Measurements from ENCODE around the gene PVRIG. TPM values are rescaled to one million over a fixed set of nuclear protein-coding genes. Genes with fewer than 3 reads are reported as not detected.
A peak's percentile ranks its signal among the peaks of the same experiment; 100 is the strongest.
"Not testable (repeated sequence)": the region's sequence is repeated elsewhere in the genome, so short reads cannot be mapped to it uniquely, and the experiment has no call there.

Gene PVRIG
- polyA plus RNA-seq, 1 donor: 1.5 TPM

DNA sequence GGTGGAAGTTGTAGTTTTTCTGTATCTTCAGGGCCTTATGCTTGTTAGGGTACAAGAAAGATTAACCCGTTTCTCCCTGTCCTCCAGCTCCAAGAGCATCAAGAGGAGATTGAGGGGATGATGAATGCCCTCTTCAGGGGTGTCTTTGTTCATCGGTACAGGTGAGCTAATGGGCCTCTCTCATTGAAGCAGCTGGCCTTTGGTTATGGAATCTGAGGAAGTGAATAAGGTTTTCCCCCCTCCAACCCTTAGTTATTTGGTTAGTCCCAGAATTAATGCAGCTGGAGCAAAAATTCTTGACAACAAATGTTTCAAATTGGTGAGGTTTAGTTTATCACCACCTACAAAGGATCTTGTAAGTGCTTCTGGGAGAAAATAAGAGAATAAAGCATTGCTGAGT is 24.5 kb upstream of the PVRIG start:
- no peak overlapping the region for H3K27ac ChIP-seq (ENCODE audit: low read length)
- WGBS (ENCODE audit: insufficient coverage, low lambda C conversion rate): no CpG with 5 or more reads among the region's 2 CpGs
- peaks cover 3% of the 10 kb centered on the region for H3K4me1 ChIP-seq (ENCODE audit: control insufficient read depth, insufficient read depth, low read length)
- no peak for DNase-seq
- H3K9me3 ChIP-seq (ENCODE audit: control insufficient read depth, low read depth, low read length): no peaks in the 10 kb centered on the region
- H3K36me3 ChIP-seq (ENCODE audit: control insufficient read depth, insufficient read depth, low read length): no peaks in the 10 kb centered on the region
- H3K4me3 ChIP-seq (ENCODE audit: low read length): no peak overlapping the region
- H3K27me3 ChIP-seq (ENCODE audit: control insufficient read depth, insufficient read depth, low read length): peaks cover 2% of the 10 kb centered on the region

DNA sequence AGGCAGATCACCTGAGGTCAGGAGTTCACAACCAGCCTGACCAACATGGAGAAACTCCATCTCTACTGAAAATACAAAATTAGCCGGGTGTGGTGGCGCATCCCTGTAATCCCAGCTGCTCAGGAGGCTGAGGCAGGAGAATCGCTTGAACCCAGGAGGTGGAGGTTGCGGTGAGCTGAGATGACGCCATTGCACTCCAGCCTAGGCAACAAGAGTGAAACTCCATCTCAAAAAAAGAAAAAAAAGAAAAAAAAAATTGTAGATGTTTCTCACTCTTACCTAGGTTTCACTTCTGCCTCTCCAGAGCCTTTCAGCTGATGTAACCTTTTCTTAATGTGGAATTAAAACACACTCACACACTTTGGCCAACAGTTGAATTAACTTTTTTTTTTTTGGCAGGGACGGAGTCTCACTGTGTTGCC is 23.8 kb upstream of the PVRIG start:
- not testable (repeated sequence) for H3K4me1 ChIP-seq (ENCODE audit: control insufficient read depth, insufficient read depth, low read length); H3K36me3 ChIP-seq (ENCODE audit: control insufficient read depth, insufficient read depth, low read length); DNase-seq; H3K4me3 ChIP-seq (ENCODE audit: low read length); H3K27ac ChIP-seq (ENCODE audit: low read length); H3K27me3 ChIP-seq (ENCODE audit: control insufficient read depth, insufficient read depth, low read length); H3K9me3 ChIP-seq (ENCODE audit: control insufficient read depth, low read depth, low read length)
- WGBS (ENCODE audit: insufficient coverage, low lambda C conversion rate): 100% methylated on average over 3 of the region's 6 CpGs

DNA sequence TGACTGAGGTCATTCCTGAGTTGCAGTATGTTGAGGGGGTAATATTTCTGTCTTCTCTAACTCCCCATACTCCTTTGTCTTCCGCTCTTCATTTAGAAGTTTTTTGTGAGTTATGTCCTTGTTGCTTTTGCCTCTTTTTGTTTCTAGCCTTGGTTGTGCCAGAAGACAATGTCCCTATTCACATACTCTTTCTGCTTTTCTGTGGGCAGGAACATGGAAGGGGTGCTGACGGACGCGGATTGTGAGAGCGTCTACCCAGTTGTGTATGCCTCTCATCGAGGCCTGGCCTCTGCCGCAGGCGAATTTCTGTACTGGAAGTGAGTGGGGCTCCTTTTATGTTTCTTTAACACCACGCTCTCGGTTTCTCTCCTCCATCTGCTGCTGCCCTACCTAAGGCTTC is 21.5 kb upstream of the PVRIG start:
- Histone ChIP-seq H3K9me3 (ENCODE audit: control insufficient read depth, low read depth, low read length) (no peaks in the 10 kb centered on the region), H3K36me3 (ENCODE audit: control insufficient read depth, insufficient read depth, low read length) (no peaks in the 10 kb centered on the region), H3K4me1 (ENCODE audit: control insufficient read depth, insufficient read depth, low read length) (peaks cover 12% of the 10 kb centered on the region), H3K27me3 (ENCODE audit: control insufficient read depth, insufficient read depth, low read length) (peaks cover 2% of the 10 kb centered on the region), H3K27ac (ENCODE audit: low read length) (no peak overlapping the region), H3K4me3 (ENCODE audit: low read length) (no peak overlapping the region)
- no peak for DNase-seq
- 97% methylated on average over 3 of the region's 10 CpGs for WGBS (ENCODE audit: insufficient coverage, low lambda C conversion rate)

DNA sequence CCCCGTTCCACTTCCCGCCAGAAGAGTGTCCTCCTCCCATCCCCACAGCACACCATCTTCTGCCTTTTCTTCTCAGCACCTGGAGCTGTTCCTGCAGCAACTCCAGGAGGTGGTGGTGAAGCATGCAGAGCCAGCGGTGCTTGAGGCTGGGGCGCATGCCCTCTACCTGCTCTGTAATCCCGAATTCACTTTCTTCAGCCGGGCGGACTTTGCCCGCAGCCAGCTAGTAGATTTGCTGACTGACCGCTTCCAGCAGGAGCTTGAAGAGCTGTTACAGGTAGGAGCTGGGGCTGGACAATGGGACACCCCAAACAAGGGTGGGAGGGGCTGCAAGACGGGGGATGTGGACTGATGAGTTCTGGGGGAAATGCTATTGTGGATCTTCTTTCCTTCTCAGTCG is 19.1 kb upstream of the PVRIG start:
- WGBS (ENCODE audit: insufficient coverage, low lambda C conversion rate): 60% methylated on average over 1 of the region's 11 CpGs

DNA sequence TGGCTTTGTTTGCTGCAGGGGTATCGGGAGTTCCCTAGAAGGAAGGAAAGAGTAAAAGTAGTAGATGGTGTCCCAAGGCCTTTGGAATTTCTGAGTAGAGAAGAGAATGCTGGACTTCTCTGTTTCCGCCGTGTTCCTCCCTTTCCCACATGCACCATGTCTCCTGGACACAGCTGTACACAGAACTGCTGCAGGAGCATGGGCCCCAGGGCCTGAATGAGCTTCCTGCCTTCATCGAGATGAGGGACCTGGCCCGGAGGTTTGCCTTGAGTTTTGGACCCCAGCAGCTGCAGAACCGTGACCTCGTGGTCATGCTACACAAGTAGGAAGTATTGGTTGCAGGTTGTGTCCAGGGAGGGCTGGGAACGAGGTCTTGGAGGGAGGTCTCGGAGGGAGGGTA is 15.3 kb upstream of the PVRIG start:
- DNase-seq: no peak

More for the DNA sequence above, 19.1 kb upstream of the PVRIG start:
- DNase-seq: peak; percentile 62 to 82
- no peak overlapping the region for H3K27ac ChIP-seq (ENCODE audit: low read length)
- no peaks in the 10 kb centered on the region for H3K9me3 ChIP-seq (ENCODE audit: control insufficient read depth, low read depth, low read length)
- H3K4me3 ChIP-seq (ENCODE audit: low read length): no peak overlapping the region
- H3K4me1 ChIP-seq (ENCODE audit: control insufficient read depth, insufficient read depth, low read length): peaks cover 12% of the 10 kb centered on the region
- H3K27me3 ChIP-seq (ENCODE audit: control insufficient read depth, insufficient read depth, low read length): peaks cover 2% of the 10 kb centered on the region
- H3K36me3 ChIP-seq (ENCODE audit: control insufficient read depth, insufficient read depth, low read length): no peaks in the 10 kb centered on the region

DNA sequence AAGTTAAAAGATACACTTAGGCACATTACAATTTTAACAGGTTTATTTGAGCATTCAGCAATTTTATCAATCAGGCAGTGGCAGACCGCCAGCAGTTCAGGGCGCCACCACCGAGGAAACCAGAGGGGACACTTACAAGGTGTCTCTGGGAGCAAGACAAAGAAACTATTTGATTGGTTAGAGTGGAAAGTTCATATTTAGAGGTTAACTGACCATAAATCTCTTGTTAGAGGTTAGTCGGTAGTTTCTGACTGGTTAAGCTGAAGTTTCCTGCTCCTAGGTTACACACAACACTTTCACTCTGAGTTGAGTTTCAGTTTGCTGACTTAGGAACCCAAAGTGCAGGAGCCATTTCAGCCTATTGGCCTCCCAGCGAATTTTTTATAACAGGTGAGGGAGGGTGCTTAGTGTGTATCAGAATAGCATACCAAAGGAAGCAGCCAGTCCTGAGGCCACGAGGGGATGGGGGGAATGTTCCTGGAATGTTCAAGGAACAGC is 10.8 kb upstream of the PVRIG start:
- H3K27ac ChIP-seq (ENCODE audit: low read length): no peak overlapping the region
- H3K4me1 ChIP-seq (ENCODE audit: control insufficient read depth, insufficient read depth, low read length): peaks cover 9% of the 10 kb centered on the region
- no peaks in the 10 kb centered on the region for H3K36me3 ChIP-seq (ENCODE audit: control insufficient read depth, insufficient read depth, low read length)
- peak; percentile 64 to 85 for DNase-seq
- WGBS (ENCODE audit: insufficient coverage, low lambda C conversion rate): no CpG with 5 or more reads among the region's 6 CpGs
- H3K27me3 ChIP-seq (ENCODE audit: control insufficient read depth, insufficient read depth, low read length): no peaks in the 10 kb centered on the region
- H3K9me3 ChIP-seq (ENCODE audit: control insufficient read depth, low read depth, low read length): no peaks in the 10 kb centered on the region
- H3K4me3 ChIP-seq (ENCODE audit: low read length): no peak overlapping the region

More for the DNA sequence above, 15.3 kb upstream of the PVRIG start:
- peaks cover 20% of the 10 kb centered on the region for H3K4me1 ChIP-seq (ENCODE audit: control insufficient read depth, insufficient read depth, low read length)
- H3K27me3 ChIP-seq (ENCODE audit: control insufficient read depth, insufficient read depth, low read length): no peaks in the 10 kb centered on the region
- no peak overlapping the region for H3K4me3 ChIP-seq (ENCODE audit: low read length)
- no peak overlapping the region for H3K27ac ChIP-seq (ENCODE audit: low read length)
- no CpG with 5 or more reads among the region's 9 CpGs for WGBS (ENCODE audit: insufficient coverage, low lambda C conversion rate)
- no peaks in the 10 kb centered on the region for H3K36me3 ChIP-seq (ENCODE audit: control insufficient read depth, insufficient read depth, low read length)
- H3K9me3 ChIP-seq (ENCODE audit: control insufficient read depth, low read depth, low read length): no peaks in the 10 kb centered on the region

DNA sequence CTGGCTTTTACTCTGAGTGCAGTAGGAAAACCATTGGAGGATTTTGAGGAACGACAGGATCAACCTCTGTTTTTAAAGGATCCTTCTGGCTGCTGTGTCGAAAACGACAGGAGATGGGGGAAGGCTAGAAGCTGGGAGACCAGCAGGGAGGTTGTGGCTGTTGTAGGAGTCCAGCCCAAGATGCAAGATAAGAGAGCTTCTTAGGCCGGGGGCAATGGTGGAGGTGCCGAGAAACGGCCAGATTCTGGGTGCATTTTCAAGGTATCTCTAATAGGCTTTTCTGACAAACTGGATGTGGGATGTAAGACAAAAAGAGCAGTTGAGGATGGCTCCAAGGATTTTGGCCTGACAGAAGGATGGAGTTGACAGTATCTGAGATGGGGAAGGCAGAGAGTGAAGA is 10.3 kb upstream of the PVRIG start:
- DNase-seq: no peak
- Histone ChIP-seq H3K27me3 (ENCODE audit: control insufficient read depth, insufficient read depth, low read length) (no peaks in the 10 kb centered on the region), H3K36me3 (ENCODE audit: control insufficient read depth, insufficient read depth, low read length) (no peaks in the 10 kb centered on the region), H3K9me3 (ENCODE audit: control insufficient read depth, low read depth, low read length) (no peaks in the 10 kb centered on the region), H3K4me1 (ENCODE audit: control insufficient read depth, insufficient read depth, low read length) (peaks cover 9% of the 10 kb centered on the region), H3K4me3 (ENCODE audit: low read length) (no peak overlapping the region), H3K27ac (ENCODE audit: low read length) (no peak overlapping the region)
- WGBS (ENCODE audit: insufficient coverage, low lambda C conversion rate): 50% methylated on average over 1 of the region's 6 CpGs

DNA sequence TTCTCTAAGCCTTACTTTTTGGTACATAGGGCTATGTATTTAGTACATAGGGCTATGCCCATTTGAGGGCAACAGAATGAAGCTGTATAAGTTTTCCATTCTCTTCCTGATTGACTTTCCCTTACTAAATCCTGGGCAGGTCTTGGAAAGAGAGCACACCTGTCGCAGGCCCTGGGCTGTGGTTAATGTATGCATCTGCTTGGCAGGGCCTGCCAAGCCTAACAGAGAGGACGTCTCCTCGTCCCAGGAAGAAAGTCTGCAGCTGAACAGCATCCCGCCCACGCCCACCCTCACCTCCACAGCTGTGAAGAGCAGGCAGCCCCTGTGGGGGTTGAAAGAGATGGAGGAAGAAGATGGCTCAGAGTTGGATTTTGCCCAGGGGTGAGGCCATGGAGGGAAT is 8.9 kb upstream of the PVRIG start:
- Histone ChIP-seq H3K36me3 (ENCODE audit: control insufficient read depth, insufficient read depth, low read length) (no peaks in the 10 kb centered on the region), H3K4me3 (ENCODE audit: low read length) (no peak overlapping the region), H3K4me1 (ENCODE audit: control insufficient read depth, insufficient read depth, low read length) (peaks cover 9% of the 10 kb centered on the region), H3K9me3 (ENCODE audit: control insufficient read depth, low read depth, low read length) (no peaks in the 10 kb centered on the region), H3K27me3 (ENCODE audit: control insufficient read depth, insufficient read depth, low read length) (no peaks in the 10 kb centered on the region), H3K27ac (ENCODE audit: low read length) (no peak overlapping the region)
- no peak for DNase-seq
- no CpG with 5 or more reads among the region's 5 CpGs for WGBS (ENCODE audit: insufficient coverage, low lambda C conversion rate)

DNA sequence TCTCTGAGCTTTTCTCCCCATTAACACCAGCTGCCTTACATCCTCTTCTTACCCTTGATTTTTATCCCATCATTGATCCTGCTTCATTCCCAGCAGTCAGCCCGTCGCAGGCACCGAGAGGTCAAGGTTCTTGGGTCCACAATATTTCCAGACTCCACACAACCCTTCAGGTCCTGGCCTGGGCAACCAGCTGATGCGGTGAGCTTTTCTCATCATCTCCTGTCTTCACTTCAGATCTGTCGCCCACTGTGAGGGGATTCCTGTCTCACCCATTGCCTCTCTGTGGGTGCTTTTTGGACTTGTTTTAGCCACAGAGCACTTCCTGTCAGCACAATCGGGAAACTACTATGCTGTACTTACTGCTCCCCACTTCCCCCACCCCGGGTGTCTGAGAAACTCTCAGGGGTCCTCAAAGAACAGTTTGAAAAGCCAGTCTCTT is 8.4 kb upstream of the PVRIG start:
- H3K27ac ChIP-seq (ENCODE audit: low read length): no peak overlapping the region
- H3K4me3 ChIP-seq (ENCODE audit: low read length): no peak overlapping the region
- no peaks in the 10 kb centered on the region for H3K27me3 ChIP-seq (ENCODE audit: control insufficient read depth, insufficient read depth, low read length)
- H3K4me1 ChIP-seq (ENCODE audit: control insufficient read depth, insufficient read depth, low read length): peaks cover 9% of the 10 kb centered on the region
- DNase-seq: no peak
- WGBS (ENCODE audit: insufficient coverage, low lambda C conversion rate): no CpG with 5 or more reads among the region's 7 CpGs
- H3K9me3 ChIP-seq (ENCODE audit: control insufficient read depth, low read depth, low read length): no peaks in the 10 kb centered on the region
- H3K36me3 ChIP-seq (ENCODE audit: control insufficient read depth, insufficient read depth, low read length): no peaks in the 10 kb centered on the region

DNA sequence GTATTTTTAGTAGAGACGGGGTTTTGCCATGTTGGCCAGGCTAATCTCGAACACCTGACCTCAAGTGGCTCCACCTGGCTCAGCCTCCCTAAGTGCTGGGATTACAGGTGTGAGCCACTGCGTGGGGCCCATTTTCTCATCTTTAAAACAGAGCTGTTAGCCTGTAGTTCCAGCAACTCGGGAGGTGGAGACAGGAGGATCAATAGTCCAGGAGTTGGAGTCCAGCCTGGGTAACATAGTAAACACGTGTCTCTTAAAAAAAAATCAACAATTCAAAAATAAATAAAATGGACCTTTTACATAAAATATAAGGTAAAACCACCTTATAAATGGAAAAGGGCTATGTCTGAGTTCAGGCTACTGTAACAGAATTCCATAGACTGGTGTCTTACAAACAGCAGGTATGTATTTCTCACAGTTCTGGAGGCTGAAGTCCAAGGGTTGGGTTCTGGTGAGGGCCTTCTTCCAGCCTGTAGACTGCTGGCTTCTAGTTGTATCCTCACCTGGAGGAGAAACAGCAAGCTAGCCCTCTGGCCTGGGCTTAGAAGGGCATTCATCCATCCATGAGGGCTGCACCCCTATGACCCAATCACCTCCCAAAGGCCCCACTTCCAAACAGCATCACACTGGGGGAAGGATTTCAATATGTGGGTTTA is 7.0 kb upstream of the PVRIG start:
- H3K27me3 ChIP-seq (ENCODE audit: control insufficient read depth, insufficient read depth, low read length): no peaks in the 10 kb centered on the region
- H3K9me3 ChIP-seq (ENCODE audit: control insufficient read depth, low read depth, low read length): no peaks in the 10 kb centered on the region
- H3K4me1 ChIP-seq (ENCODE audit: control insufficient read depth, insufficient read depth, low read length): peaks cover 9% of the 10 kb centered on the region
- H3K27ac ChIP-seq (ENCODE audit: low read length): no peak overlapping the region
- no peak overlapping the region for H3K4me3 ChIP-seq (ENCODE audit: low read length)
- peak in 1 of 2 donors; percentile 63 for DNase-seq
- WGBS (ENCODE audit: insufficient coverage, low lambda C conversion rate): 29% methylated on average over 1 of the region's 5 CpGs
- no peaks in the 10 kb centered on the region for H3K36me3 ChIP-seq (ENCODE audit: control insufficient read depth, insufficient read depth, low read length)

DNA sequence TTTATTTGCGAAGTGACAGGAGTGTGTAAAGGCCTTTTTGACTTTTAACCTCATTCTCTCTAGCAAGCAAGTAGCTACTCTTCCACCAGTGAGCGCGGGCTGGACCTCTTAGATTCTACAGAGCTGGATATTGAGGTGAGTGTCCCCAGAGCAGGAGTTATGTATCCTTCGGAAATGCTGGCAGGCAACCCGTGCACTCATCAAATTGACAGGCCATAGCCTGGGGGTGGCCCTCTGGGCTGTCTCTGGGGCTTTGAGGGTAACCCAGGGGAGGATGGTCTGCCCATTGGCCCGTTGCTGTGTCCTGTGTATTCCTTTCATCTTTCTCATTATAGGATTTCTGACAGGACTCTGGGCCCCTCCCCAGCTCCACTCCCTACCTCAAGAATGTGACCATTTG is 6.1 kb upstream of the PVRIG start:
- whole genome bisulfite sequencing (ENCODE audit: insufficient coverage, low lambda C conversion rate): 88% methylated on average over 1 of the region's 6 CpGs
- no peak overlapping the region for H3K27ac ChIP-seq (ENCODE audit: low read length)
- H3K9me3 ChIP-seq (ENCODE audit: control insufficient read depth, low read depth, low read length): no peaks in the 10 kb centered on the region
- no peaks in the 10 kb centered on the region for H3K36me3 ChIP-seq (ENCODE audit: control insufficient read depth, insufficient read depth, low read length)
- peaks cover 7% of the 10 kb centered on the region for H3K4me1 ChIP-seq (ENCODE audit: control insufficient read depth, insufficient read depth, low read length)
- no peaks in the 10 kb centered on the region for H3K27me3 ChIP-seq (ENCODE audit: control insufficient read depth, insufficient read depth, low read length)
- no peak overlapping the region for H3K4me3 ChIP-seq (ENCODE audit: low read length)
- DNase-seq: no peak

All from large intestine (tissue), 3 donors.